ENCODE results near the gene NOP9. TPM values are rescaled to one million over a fixed set of nuclear protein-coding genes. Genes with fewer than 3 reads are reported as not detected.
"Not testable (repeated sequence)": the region's sequence is repeated elsewhere in the genome, so short reads cannot be mapped to it uniquely, and the experiment has no call there.

The NOP9 gene
- polyA plus RNA-seq, 5 donors: 21.3 to 26.7 (median 24.3) TPM

GRCh38 chr14:24343795-24344660 is 44.4 kb downstream of the NOP9 start:
- no peak for DNase-seq

- no peak for DNase-seq
Observed at GRCh38 chr14:24347134-24347533, 47.5 kb downstream of the NOP9 start.

GRCh38 chr14:24348186-24348585 is 48.5 kb downstream of the NOP9 start:
- DNase-seq: no peak

GRCh38 chr14:24349742-24350141 is 50.1 kb downstream of the NOP9 start:
- no peak for DNase-seq

- no peak for DNase-seq
Observed at GRCh38 chr14:24351517-24351916, 51.9 kb downstream of the NOP9 start.

- no peak for DNase-seq
Observed at GRCh38 chr14:24353559-24354481, 54.2 kb downstream of the NOP9 start.

GRCh38 chr14:24354482-24354825 is 54.8 kb downstream of the NOP9 start:
- not testable (repeated sequence) for DNase-seq

GRCh38 chr14:24355009-24355408 is 55.4 kb downstream of the NOP9 start:
- DNase-seq: no peak

GRCh38 chr14:24356208-24356607 is 56.6 kb downstream of the NOP9 start:
- DNase-seq: no peak

Other genes with a start within 250 kb of the NOP9 start
- 1 to 10 TPM in 3 of 5 donors, under 1 TPM in 2; 0.72 to 1.7 (median 1.1) TPM for gene CARMIL3, start 247.8 kb upstream of the NOP9 start, polyA plus RNA-seq (ENCODE audit: insufficient read depth in 1 of 5, insufficient read length in 5 of 5, low replicate concordance in 1 of 5)
- gene CPNE6, start 228.3 kb upstream of the NOP9 start, polyA plus RNA-seq (ENCODE audit: insufficient read depth in 1 of 5, insufficient read length in 5 of 5, low replicate concordance in 1 of 5): not detected
- 10 to 100 TPM; 13.3 to 17.8 (median 14.7) TPM for gene PCK2, start 205.5 kb upstream of the NOP9 start, polyA plus RNA-seq (ENCODE audit: insufficient read depth in 1 of 5, insufficient read length in 5 of 5, low replicate concordance in 1 of 5)
- gene DCAF11, start 185.1 kb upstream of the NOP9 start, polyA plus RNA-seq (ENCODE audit: insufficient read depth in 1 of 5, insufficient read length in 5 of 5, low replicate concordance in 1 of 5): 10 to 100 TPM; 59.5 to 74.4 (median 65.9) TPM
- 1 to 10 TPM; 1.0 to 2.3 (median 1.2) TPM for gene NRL, start 184.9 kb upstream of the NOP9 start, polyA plus RNA-seq (ENCODE audit: insufficient read depth in 1 of 5, insufficient read length in 5 of 5, low replicate concordance in 1 of 5)
- gene FITM1, start 169.2 kb upstream of the NOP9 start, polyA plus RNA-seq (ENCODE audit: insufficient read depth in 1 of 5, insufficient read length in 5 of 5, low replicate concordance in 1 of 5): 1 to 10 TPM in 3 of 5 donors, under 1 TPM in 2; 0.60 to 9.4 (median 1.1) TPM
- 100 to 1,000 TPM; 190 to 234 (median 222) TPM for gene PSME1, start 163.7 kb upstream of the NOP9 start, polyA plus RNA-seq (ENCODE audit: insufficient read depth in 1 of 5, insufficient read length in 5 of 5, low replicate concordance in 1 of 5)
- 10 to 100 TPM; 12.6 to 25.8 (median 24.3) TPM for gene EMC9, start 158.3 kb upstream of the NOP9 start, polyA plus RNA-seq (ENCODE audit: insufficient read depth in 1 of 5, insufficient read length in 5 of 5, low replicate concordance in 1 of 5)
- gene PSME2, start 153.2 kb upstream of the NOP9 start, polyA plus RNA-seq (ENCODE audit: insufficient read depth in 1 of 5, insufficient read length in 5 of 5, low replicate concordance in 1 of 5): 100 to 1,000 TPM; 159 to 175 (median 166) TPM
- 10 to 100 TPM; 42.8 to 60.2 (median 55.7) TPM for gene RNF31, start 152.4 kb upstream of the NOP9 start, polyA plus RNA-seq (ENCODE audit: insufficient read depth in 1 of 5, insufficient read length in 5 of 5, low replicate concordance in 1 of 5)
- gene IRF9, start 138.6 kb upstream of the NOP9 start, polyA plus RNA-seq (ENCODE audit: insufficient read depth in 1 of 5, insufficient read length in 5 of 5, low replicate concordance in 1 of 5): 10 to 100 TPM; 49.8 to 68.6 (median 57.2) TPM
- gene REC8, start 127.8 kb upstream of the NOP9 start, polyA plus RNA-seq (ENCODE audit: insufficient read depth in 1 of 5, insufficient read length in 5 of 5, low replicate concordance in 1 of 5): 10 to 100 TPM; 36.6 to 67.1 (median 48.2) TPM
- gene IPO4, start 111.0 kb upstream of the NOP9 start, polyA plus RNA-seq (ENCODE audit: insufficient read depth in 1 of 5, insufficient read length in 5 of 5, low replicate concordance in 1 of 5): 10 to 100 TPM; 20.2 to 37.0 (median 24.5) TPM
- 10 to 100 TPM; 24.6 to 44.1 (median 33.8) TPM for gene TM9SF1, start 104.4 kb upstream of the NOP9 start, polyA plus RNA-seq (ENCODE audit: insufficient read depth in 1 of 5, insufficient read length in 5 of 5, low replicate concordance in 1 of 5)
- 10 to 100 TPM in 3 of 5 donors, 1 to 10 TPM in 2; 9.5 to 12.2 (median 11.9) TPM for gene TSSK4, start 94.2 kb upstream of the NOP9 start, polyA plus RNA-seq (ENCODE audit: insufficient read depth in 1 of 5, insufficient read length in 5 of 5, low replicate concordance in 1 of 5)
- 10 to 100 TPM; 53.9 to 67.6 (median 62.3) TPM for gene CHMP4A, start 86.4 kb upstream of the NOP9 start, polyA plus RNA-seq (ENCODE audit: insufficient read depth in 1 of 5, insufficient read length in 5 of 5, low replicate concordance in 1 of 5)
- 10 to 100 TPM; 11.8 to 17.2 (median 13.5) TPM for gene MDP1, start 83.8 kb upstream of the NOP9 start, polyA plus RNA-seq (ENCODE audit: insufficient read depth in 1 of 5, insufficient read length in 5 of 5, low replicate concordance in 1 of 5)
- 100 to 1,000 TPM; 209 to 239 (median 224) TPM for gene NEDD8, start 67.5 kb upstream of the NOP9 start, polyA plus RNA-seq (ENCODE audit: insufficient read depth in 1 of 5, insufficient read length in 5 of 5, low replicate concordance in 1 of 5)
- 100 to 1,000 TPM in 4 of 5 donors, 10 to 100 TPM in 1; 92.7 to 120 (median 114) TPM for gene GMPR2, start 66.9 kb upstream of the NOP9 start, polyA plus RNA-seq (ENCODE audit: insufficient read depth in 1 of 5, insufficient read length in 5 of 5, low replicate concordance in 1 of 5)
- 10 to 100 TPM; 53.7 to 62.0 (median 60.9) TPM for gene TINF2, start 57.2 kb upstream of the NOP9 start, polyA plus RNA-seq (ENCODE audit: insufficient read depth in 1 of 5, insufficient read length in 5 of 5, low replicate concordance in 1 of 5)
- 1 to 10 TPM; 2.0 to 4.7 (median 3.5) TPM for gene TGM1, start 36.7 kb upstream of the NOP9 start, polyA plus RNA-seq (ENCODE audit: insufficient read depth in 1 of 5, insufficient read length in 5 of 5, low replicate concordance in 1 of 5)
- 10 to 100 TPM; 19.6 to 28.6 (median 24.9) TPM for gene RABGGTA, start 28.3 kb upstream of the NOP9 start, polyA plus RNA-seq (ENCODE audit: insufficient read depth in 1 of 5, insufficient read length in 5 of 5, low replicate concordance in 1 of 5)
- gene DHRS1, start 70 bp upstream of the NOP9 start, polyA plus RNA-seq (ENCODE audit: insufficient read depth in 1 of 5, insufficient read length in 5 of 5, low replicate concordance in 1 of 5): 10 to 100 TPM; 38.8 to 54.7 (median 43.2) TPM
- 10 to 100 TPM in 4 of 5 donors, 1 to 10 TPM in 1; 9.6 to 16.6 (median 14.1) TPM for gene CIDEB, start 8.1 kb downstream of the NOP9 start, polyA plus RNA-seq (ENCODE audit: insufficient read depth in 1 of 5, insufficient read length in 5 of 5, low replicate concordance in 1 of 5)
- 1 to 10 TPM; 3.4 to 5.2 (median 4.7) TPM for gene LTB4R2, start 10.3 kb downstream of the NOP9 start, polyA plus RNA-seq (ENCODE audit: insufficient read depth in 1 of 5, insufficient read length in 5 of 5, low replicate concordance in 1 of 5)
- 1 to 10 TPM; 5.2 to 6.9 (median 6.2) TPM for gene LTB4R, start 11.7 kb downstream of the NOP9 start, polyA plus RNA-seq (ENCODE audit: insufficient read depth in 1 of 5, insufficient read length in 5 of 5, low replicate concordance in 1 of 5)
- gene ADCY4, start 35.2 kb downstream of the NOP9 start, polyA plus RNA-seq (ENCODE audit: insufficient read depth in 1 of 5, insufficient read length in 5 of 5, low replicate concordance in 1 of 5): 10 to 100 TPM; 26.9 to 37.3 (median 33.8) TPM
- 1 to 10 TPM; 2.1 to 3.6 (median 2.8) TPM for gene RIPK3, start 40.1 kb downstream of the NOP9 start, polyA plus RNA-seq (ENCODE audit: insufficient read depth in 1 of 5, insufficient read length in 5 of 5, low replicate concordance in 1 of 5)
- gene NFATC4, start 68.3 kb downstream of the NOP9 start, polyA plus RNA-seq (ENCODE audit: insufficient read depth in 1 of 5, insufficient read length in 5 of 5, low replicate concordance in 1 of 5): 100 to 1,000 TPM in 1 of 5 donors, 10 to 100 TPM in 4; 64.5 to 102 (median 88.3) TPM
- gene NYNRIN, start 99.2 kb downstream of the NOP9 start, polyA plus RNA-seq (ENCODE audit: insufficient read depth in 1 of 5, insufficient read length in 5 of 5, low replicate concordance in 1 of 5): 100 to 1,000 TPM in 2 of 5 donors, 10 to 100 TPM in 3; 78.3 to 109 (median 88.7) TPM
- 1 to 10 TPM; 2.6 to 4.0 (median 3.6) TPM for gene CBLN3, start 129.8 kb downstream of the NOP9 start, polyA plus RNA-seq (ENCODE audit: insufficient read depth in 1 of 5, insufficient read length in 5 of 5, low replicate concordance in 1 of 5)
- gene KHNYN, start 130.1 kb downstream of the NOP9 start, polyA plus RNA-seq (ENCODE audit: insufficient read depth in 1 of 5, insufficient read length in 5 of 5, low replicate concordance in 1 of 5): 10 to 100 TPM; 41.3 to 53.1 (median 50.2) TPM
- 10 to 100 TPM; 37.5 to 61.9 (median 48.8) TPM for gene SDR39U1, start 142.9 kb downstream of the NOP9 start, polyA plus RNA-seq (ENCODE audit: insufficient read depth in 1 of 5, insufficient read length in 5 of 5, low replicate concordance in 1 of 5)
- under 1 TPM in 2 of 5 donors, not detected in 3; 0.26 to 0.49 TPM for gene CMA1, start 208.4 kb downstream of the NOP9 start, polyA plus RNA-seq (ENCODE audit: insufficient read depth in 1 of 5, insufficient read length in 5 of 5, low replicate concordance in 1 of 5)

Data from right lung (tissue), 5 donors.